KMS-11 (cell line): ENCODE measurements around the gene FBXL17.

Experiments used
- H2AFZ ChIP-seq: fragments of 200-600 bp; sonication (generic); 2 replicates; pipeline ENCODE4 v1.6.1; 2016; ENCODE audit warnings: antibody characterized with exemption, mixed run types, low read depth
- H3K27ac ChIP-seq: fragments of 200-600 bp; sonication (generic); 2 replicates; pipeline ENCODE4 v1.6.1; 2016; ENCODE audit warnings: mild to moderate bottlenecking, mixed run types
- H3K27me3 ChIP-seq: fragments of 200-600 bp; sonication (generic); 2 replicates; pipeline ENCODE4 v1.6.1; 2017; ENCODE audit warnings: mild to moderate bottlenecking, low read depth, mixed run types, moderate library complexity; ENCODE audit not compliant: insufficient read depth
- H3K36me3 ChIP-seq: fragments of 200-600 bp; sonication (generic); 2 replicates; pipeline ENCODE4 v1.6.1; 2017; ENCODE audit warnings: mild to moderate bottlenecking, mixed run types; ENCODE audit not compliant: insufficient read depth
- H3K4me1 ChIP-seq: fragments of 200-600 bp; sonication (generic); 2 replicates; pipeline ENCODE4 v1.6.1; 2016; ENCODE audit warnings: mild to moderate bottlenecking, low read depth, mixed run types; ENCODE audit not compliant: poor library complexity, severe bottlenecking
- H3K4me2 ChIP-seq: fragments of 200-600 bp; sonication (generic); 2 replicates; pipeline ENCODE4 v1.7.0; 2016; ENCODE audit warnings: mild to moderate bottlenecking, mixed run types
- H3K4me3 ChIP-seq: fragments of 200-600 bp; sonication (generic); IDR thresholded peaks from 2 replicates; pipeline ENCODE4 v1.6.1; 2017; ENCODE audit warnings: low read depth, low read length, mixed read lengths; ENCODE audit not compliant: insufficient read depth
- H3K79me2 ChIP-seq: fragments of 200-600 bp; sonication (generic); 2 replicates; pipeline ENCODE4 v1.6.1; 2016; ENCODE audit warnings: low read depth, mixed run types; ENCODE audit not compliant: insufficient read depth
- H3K9ac ChIP-seq: fragments of 200-600 bp; sonication (generic); 2 replicates; pipeline ENCODE4 v1.6.1; 2016; ENCODE audit warnings: mild to moderate bottlenecking, mixed run types
- H4K20me1 ChIP-seq: fragments of 200-600 bp; sonication (generic); 2 replicates; pipeline ENCODE4 v1.6.1; 2016; ENCODE audit warnings: mild to moderate bottlenecking, mixed run types; ENCODE audit not compliant: insufficient read depth
- TF ChIP-seq, protein P1 (sequence below): fragments of 200-600 bp; sonication (generic); conservative IDR thresholded peaks from 2 replicates; pipeline ENCODE4 v1.6.1; 2017; ENCODE audit warnings: low read depth, mild to moderate bottlenecking, antibody characterized with exemption, low read length, moderate library complexity, mixed read lengths

Gene FBXL17

DNA sequence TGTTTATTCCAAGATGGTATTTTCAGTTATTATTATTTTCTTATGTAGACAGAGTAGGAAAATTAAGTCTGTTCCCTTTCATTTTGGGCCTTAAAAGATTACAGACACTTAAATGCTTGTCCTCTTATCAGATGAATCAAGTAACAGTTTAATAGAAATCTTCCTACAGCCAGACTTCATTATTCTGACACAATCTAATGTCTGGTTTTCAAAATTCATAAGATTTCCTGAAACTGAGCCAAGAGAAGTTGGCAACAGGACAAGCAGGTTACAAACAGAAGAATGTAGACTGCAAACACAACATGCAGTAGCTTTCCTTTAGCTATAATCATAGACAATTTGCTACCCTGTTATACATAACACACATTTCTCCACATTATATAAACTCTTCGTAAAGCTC lies 130.5 kb downstream of the FBXL17 start:
- no peaks in the 10 kb centered on the region for H3K79me2 ChIP-seq
- H4K20me1 ChIP-seq = no peaks in the 10 kb centered on the region
- no peak overlapping the region for H3K4me3 ChIP-seq
- no peaks in the 10 kb centered on the region for H3K4me1 ChIP-seq
- no peaks in the 10 kb centered on the region for H3K36me3 ChIP-seq
- H2AFZ ChIP-seq = no peak overlapping the region
- TF ChIP-seq, protein P1, sequence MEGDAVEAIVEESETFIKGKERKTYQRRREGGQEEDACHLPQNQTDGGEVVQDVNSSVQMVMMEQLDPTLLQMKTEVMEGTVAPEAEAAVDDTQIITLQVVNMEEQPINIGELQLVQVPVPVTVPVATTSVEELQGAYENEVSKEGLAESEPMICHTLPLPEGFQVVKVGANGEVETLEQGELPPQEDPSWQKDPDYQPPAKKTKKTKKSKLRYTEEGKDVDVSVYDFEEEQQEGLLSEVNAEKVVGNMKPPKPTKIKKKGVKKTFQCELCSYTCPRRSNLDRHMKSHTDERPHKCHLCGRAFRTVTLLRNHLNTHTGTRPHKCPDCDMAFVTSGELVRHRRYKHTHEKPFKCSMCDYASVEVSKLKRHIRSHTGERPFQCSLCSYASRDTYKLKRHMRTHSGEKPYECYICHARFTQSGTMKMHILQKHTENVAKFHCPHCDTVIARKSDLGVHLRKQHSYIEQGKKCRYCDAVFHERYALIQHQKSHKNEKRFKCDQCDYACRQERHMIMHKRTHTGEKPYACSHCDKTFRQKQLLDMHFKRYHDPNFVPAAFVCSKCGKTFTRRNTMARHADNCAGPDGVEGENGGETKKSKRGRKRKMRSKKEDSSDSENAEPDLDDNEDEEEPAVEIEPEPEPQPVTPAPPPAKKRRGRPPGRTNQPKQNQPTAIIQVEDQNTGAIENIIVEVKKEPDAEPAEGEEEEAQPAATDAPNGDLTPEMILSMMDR = no peak
- H3K27me3 ChIP-seq = no peaks in the 10 kb centered on the region
- H3K4me2 ChIP-seq = no peak overlapping the region
- H3K27ac ChIP-seq = no peak overlapping the region
- H3K9ac ChIP-seq = no peak overlapping the region

DNA sequence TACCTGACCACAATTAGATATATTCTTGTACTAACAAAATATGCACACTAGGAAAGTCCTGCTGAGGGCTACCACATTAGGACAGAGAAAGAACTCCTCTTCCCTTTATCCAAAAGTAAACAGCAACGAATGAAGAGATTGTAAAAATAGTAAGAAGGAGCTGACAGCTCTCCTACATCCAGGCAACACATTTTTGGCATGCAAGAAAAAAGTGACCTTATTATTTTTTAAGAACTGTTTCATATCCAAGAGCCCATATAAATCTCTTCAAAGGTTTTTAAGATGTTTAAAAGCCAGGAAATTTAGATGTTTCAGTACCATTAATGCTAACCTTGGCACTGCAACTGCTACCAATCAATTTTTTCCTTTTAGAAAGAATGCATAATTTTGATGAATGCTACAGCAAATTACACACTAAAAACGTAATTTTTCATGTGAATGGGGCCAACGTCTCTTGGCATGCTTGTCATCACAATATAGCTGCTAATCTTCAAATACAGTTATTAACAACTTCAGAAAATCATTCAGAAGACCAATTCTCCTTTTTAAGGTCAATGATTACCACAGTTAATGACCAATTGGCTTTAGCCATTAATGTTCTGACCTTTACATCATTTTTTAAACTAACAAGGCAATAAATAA lies 132.0 kb downstream of the FBXL17 start:
- Histone ChIP-seq H3K4me1 (no peaks in the 10 kb centered on the region), H4K20me1 (no peaks in the 10 kb centered on the region), H3K4me2 (no peak overlapping the region), H3K27ac (no peak overlapping the region), H3K4me3 (no peak overlapping the region), H3K79me2 (no peaks in the 10 kb centered on the region), H3K27me3 (no peaks in the 10 kb centered on the region), H3K9ac (no peak overlapping the region), H3K36me3 (no peaks in the 10 kb centered on the region), H2AFZ (no peak overlapping the region)
- TF ChIP-seq, protein P1 = no peak

DNA sequence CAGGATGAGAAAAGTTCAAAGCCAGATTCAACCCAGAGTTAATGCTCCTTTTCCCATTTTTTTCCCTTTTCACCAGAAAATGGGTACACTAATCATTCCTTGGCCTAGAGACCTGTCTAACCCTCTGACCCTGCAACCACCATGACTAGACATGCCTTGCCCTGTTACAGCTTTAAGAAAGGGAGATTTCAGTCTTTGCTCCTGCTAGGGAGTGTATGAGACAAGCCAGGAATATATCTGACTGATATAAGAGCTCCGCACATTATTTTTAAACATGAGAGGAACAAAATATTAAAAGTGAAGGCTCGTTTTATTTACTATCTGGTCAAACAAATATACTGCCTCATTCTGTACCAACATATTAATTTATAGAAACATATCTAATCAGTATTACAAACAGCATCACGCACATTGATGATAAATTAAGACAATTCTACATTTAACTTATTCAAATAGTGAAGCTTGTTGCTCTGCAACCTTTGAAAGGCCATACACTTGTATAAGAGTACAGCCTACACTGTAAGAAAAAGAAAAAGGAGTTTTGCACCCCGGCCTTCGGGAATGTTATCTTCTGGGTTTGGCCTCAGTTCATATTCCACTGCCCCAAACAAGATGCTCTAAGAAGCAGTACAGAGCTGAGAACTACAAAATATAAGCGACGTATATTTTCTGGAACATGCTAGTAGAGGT lies 132.7 kb downstream of the FBXL17 start:
- Histone ChIP-seq H3K36me3 (no peaks in the 10 kb centered on the region), H3K79me2 (no peaks in the 10 kb centered on the region), H3K4me1 (no peaks in the 10 kb centered on the region), H3K27me3 (no peaks in the 10 kb centered on the region), H3K4me3 (no peak overlapping the region), H3K27ac (no peak overlapping the region), H3K9ac (no peak overlapping the region), H3K4me2 (no peak overlapping the region), H2AFZ (no peak overlapping the region), H4K20me1 (no peaks in the 10 kb centered on the region)
- TF ChIP-seq, protein P1 = no peak

DNA sequence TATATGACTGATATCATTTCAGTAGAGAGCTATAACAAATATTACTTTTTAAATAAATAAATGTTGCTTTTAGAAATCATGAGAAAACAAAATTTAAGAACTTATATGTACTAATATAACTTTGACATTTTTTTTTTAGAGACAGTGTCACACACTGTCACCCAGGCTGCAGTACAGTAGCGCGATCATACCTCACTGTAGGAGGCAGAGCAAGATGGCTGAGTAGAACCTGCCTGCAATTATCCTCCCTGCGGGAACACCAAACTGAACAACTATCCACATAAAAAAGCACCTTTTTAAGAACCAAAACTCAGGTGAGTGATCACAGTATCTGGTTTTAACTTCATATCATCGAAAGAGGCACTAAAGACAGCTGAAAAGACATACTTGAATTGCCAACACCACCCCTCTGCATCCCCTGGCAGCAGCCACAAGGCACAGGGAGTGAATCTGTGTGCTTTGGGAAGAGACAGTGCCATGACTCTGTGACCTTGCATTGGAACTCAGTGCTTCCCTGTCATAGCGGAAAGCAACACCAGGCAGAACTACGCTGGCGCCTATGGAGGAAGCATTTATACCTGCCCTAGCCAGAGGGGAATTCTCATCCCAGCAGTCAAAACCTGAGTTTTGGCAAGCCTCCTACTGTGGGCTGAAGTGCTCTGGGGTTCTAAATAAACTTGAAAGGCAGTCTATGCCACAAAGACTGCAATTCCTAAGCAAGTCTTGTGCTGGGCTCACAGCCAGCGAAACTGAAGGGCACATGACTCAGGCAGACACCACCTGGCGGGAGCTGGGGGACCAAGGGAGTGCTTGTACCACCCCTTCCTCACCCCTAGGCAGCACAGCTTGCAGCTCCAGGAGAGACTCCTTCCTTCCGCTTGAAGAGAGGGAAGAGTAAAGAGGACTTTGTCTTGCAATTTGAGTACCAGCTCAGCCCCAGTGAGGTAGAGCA lies 142.7 kb downstream of the FBXL17 start:
- no peaks in the 10 kb centered on the region for H3K4me1 ChIP-seq
- H3K9ac ChIP-seq = no peak overlapping the region
- no peaks in the 10 kb centered on the region for H3K36me3 ChIP-seq
- no peaks in the 10 kb centered on the region for H3K79me2 ChIP-seq
- H3K4me3 ChIP-seq = no peak overlapping the region
- H4K20me1 ChIP-seq = no peaks in the 10 kb centered on the region
- H3K4me2 ChIP-seq = no peak overlapping the region
- TF ChIP-seq, protein P1 = no peak
- no peak overlapping the region for H3K27ac ChIP-seq
- H2AFZ ChIP-seq = no peak overlapping the region
- H3K27me3 ChIP-seq = no peaks in the 10 kb centered on the region
